ENCODE data around the gene NCKAP5. TPM values are rescaled to one million over a fixed set of nuclear protein-coding genes. Genes with fewer than 3 reads are reported as not detected.

Gene NCKAP5
- total and polyA plus RNA-seq, 2 of the 8 experiments (the other 6 are each of a cell fraction or from before 2014, with no cell fraction given): 0.27 to 0.86 TPM

- 91% methylated on average over 5 of the region's 5 CpGs; no CpG with 5 or more reads in 1 of the 2 experiments for WGBS, 2 experiments (ENCODE audit: extremely low coverage in 1 of 2, insufficient coverage in 1 of 2, insufficient read length in 1 of 2, insufficient replicate concordance in 2 of 2, low coverage in 1 of 2, low lambda C conversion rate in 2 of 2, missing lambda C conversion rate in 1 of 2)
- H3K18ac ChIP-seq (ENCODE audit: extremely low read depth, low read length): no peak overlapping the region
- H3K23me2 ChIP-seq (ENCODE audit: low read depth, low read length): no peaks in the 10 kb centered on the region
- H2BK12ac ChIP-seq (ENCODE audit: low read depth, low read length): no peak overlapping the region
- H3K27me3 ChIP-seq (replicated peaks in 1 of 4; ENCODE audit: control insufficient read depth in 3 of 4, extremely low read depth in 1 of 4, insufficient read depth in 3 of 4, low read length in 3 of 4): no peaks in the 10 kb centered on the region
- H3K79me1 ChIP-seq (ENCODE audit: low read depth, low read length): no peaks in the 10 kb centered on the region
- H4K91ac ChIP-seq (replicated peaks; ENCODE audit: insufficient read length, low read length): no peak overlapping the region
- H3K23ac ChIP-seq (ENCODE audit: insufficient read length): no peak overlapping the region
- no peak overlapping the region for H4K5ac ChIP-seq (ENCODE audit: insufficient read length, low read depth, low read length)
- H3K4me1 ChIP-seq (replicated peaks in 1 of 4; ENCODE audit: control insufficient read depth in 3 of 4, insufficient read depth in 4 of 4, low read length in 3 of 4): no peaks in the 10 kb centered on the region
- H2BK120ac ChIP-seq (replicated peaks; ENCODE audit: low read depth, low read length): no peak overlapping the region
- no peak overlapping the region for H2AFZ ChIP-seq (ENCODE audit: low read length)
- H3K9ac ChIP-seq (replicated peaks in 1 of 4; ENCODE audit: extremely low read depth in 1 of 4, low read depth in 3 of 4, low read length in 3 of 4): no peak overlapping the region
- H3K4me2 ChIP-seq (ENCODE audit: insufficient read depth in 1 of 2, low read depth in 2 of 2, low read length in 2 of 2): no peak overlapping the region
- H2AK5ac ChIP-seq (ENCODE audit: low read depth, low read length): no peak overlapping the region
- H4K20me1 ChIP-seq (replicated peaks in 1 of 2; ENCODE audit: control insufficient read depth in 1 of 2, insufficient read depth in 2 of 2, low read length in 2 of 2): no peaks in the 10 kb centered on the region
- DNase-seq (ENCODE audit: low read depth in 1 of 2, low spot score in 2 of 2) (no peak), FAIRE-seq (no peak)
- no peak for TF ChIP-seq RAD21 (IDR thresholded peaks at IDR 0.05 in 1 of 2, conservative IDR thresholded peaks at IDR 0.05 in 1 of 2; ENCODE audit: low read depth in 2 of 2, low read length in 2 of 2)
- TF ChIP-seq JUND (IDR thresholded peaks at IDR 0.05; ENCODE audit: low read length): no peak
- no peak for TF ChIP-seq ASH2L (IDR thresholded peaks at IDR 0.05; ENCODE audit: low read length)
- TF ChIP-seq SIRT6 (IDR thresholded peaks at IDR 0.05; ENCODE audit: low read length): no peak
- TF ChIP-seq NANOG (IDR thresholded peaks at IDR 0.05; ENCODE audit: insufficient read depth, low read depth, low read length, poor library complexity, severe bottlenecking): no peak
- no peak for TF ChIP-seq POLR2A (IDR thresholded peaks at IDR 0.05; ENCODE audit: control extremely low read depth in 1 of 2, low read depth in 2 of 2, low read length in 2 of 2)
- TF ChIP-seq SP4 (IDR thresholded peaks at IDR 0.05; ENCODE audit: low read length): no peak
- no peak for TF ChIP-seq RNF2 (IDR thresholded peaks at IDR 0.05; ENCODE audit: borderline replicate concordance, low read depth, low read length, missing control alignments, poor library complexity, severe bottlenecking)
- no peak for TF ChIP-seq EZH2 (IDR thresholded peaks at IDR 0.05; ENCODE audit: low read depth, low read length, severe bottlenecking)
- TF ChIP-seq E2F6 (IDR thresholded peaks at IDR 0.05): no peak
- H3K4ac ChIP-seq (replicated peaks; ENCODE audit: insufficient read length, low read depth, low read length): no peak overlapping the region
- ChIA-PET POLR2A (ENCODE audit: partially characterized antibody) (no interaction called here), CTCF (ENCODE audit: partially characterized antibody) (interaction anchor here (0.5 kb wide), 1 partner anchor 484 kb away, joined by 3 read pairs; no protein-coding TSS in a partner anchor)
- H3K36me3 ChIP-seq (ENCODE audit: control insufficient read depth in 2 of 4, insufficient read depth in 4 of 4, low read length in 3 of 4): no peaks in the 10 kb centered on the region
- no peak overlapping the region for H3K27ac ChIP-seq (ENCODE audit: low read depth, low read length)
- no peak overlapping the region for H2BK20ac ChIP-seq (ENCODE audit: low read length)
- no peaks in the 10 kb centered on the region for H3K79me2 ChIP-seq (ENCODE audit: control insufficient read depth in 1 of 2, insufficient read depth in 2 of 2, low read length in 2 of 2)
- H3K14ac ChIP-seq (ENCODE audit: insufficient read length): no peak overlapping the region
- H3K4me3 ChIP-seq (ENCODE audit: extremely low read depth in 1 of 4, insufficient read depth in 2 of 4, low read depth in 3 of 4, low read length in 4 of 4): no peak overlapping the region
- no peak overlapping the region for H3K56ac ChIP-seq (replicated peaks; ENCODE audit: insufficient read length, low read depth, low read length)
- H3K9me3 ChIP-seq (ENCODE audit: insufficient read depth in 2 of 2, low read depth in 1 of 2, low read length in 1 of 2): no peaks in the 10 kb centered on the region
- H2BK15ac ChIP-seq (ENCODE audit: low read length): no peak overlapping the region
- no peak overlapping the region for H2BK5ac ChIP-seq (ENCODE audit: low read depth, low read length)
- no peak overlapping the region for H4K8ac ChIP-seq (ENCODE audit: extremely low read depth, insufficient read depth, low read length)
Measured at GRCh38 chr2:132752421-132753206, 815.6 kb downstream of the NCKAP5 start.
